ENCODE measurements around the gene CRTAC1.

The CRTAC1 gene

DNA sequence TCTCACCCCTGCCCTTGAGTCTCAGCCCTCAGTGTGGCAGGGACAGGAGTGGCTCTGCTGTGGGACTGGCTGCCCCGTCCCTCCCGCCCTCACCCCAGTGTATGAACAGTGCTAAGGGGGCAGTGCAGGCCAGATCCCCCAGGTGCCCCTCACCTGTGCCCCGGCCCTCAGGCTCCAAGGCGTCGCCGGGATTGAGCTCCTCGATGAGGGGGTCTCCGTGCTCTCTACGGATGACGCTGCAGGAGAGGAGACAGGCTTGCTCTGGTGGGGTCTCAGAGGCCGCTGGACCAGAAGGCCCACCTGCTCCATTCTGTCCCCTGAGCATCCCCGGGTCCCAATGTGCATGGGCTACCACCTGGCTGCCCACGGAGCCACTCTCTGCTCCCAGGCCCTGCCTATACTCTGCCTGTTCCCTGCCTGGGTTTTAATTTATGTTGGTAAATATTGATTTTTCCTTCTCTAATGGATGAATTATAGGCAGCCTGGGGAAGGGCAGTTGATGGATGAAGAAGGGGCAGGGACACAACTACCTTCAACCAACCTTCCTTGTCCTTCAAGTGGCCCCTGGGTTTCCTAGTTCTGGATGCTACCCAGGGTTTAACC lies 133.6 kb downstream of the CRTAC1 start:
- no peak for DNase-seq (ENCODE audit: low read depth in 2 of 2)

DNA sequence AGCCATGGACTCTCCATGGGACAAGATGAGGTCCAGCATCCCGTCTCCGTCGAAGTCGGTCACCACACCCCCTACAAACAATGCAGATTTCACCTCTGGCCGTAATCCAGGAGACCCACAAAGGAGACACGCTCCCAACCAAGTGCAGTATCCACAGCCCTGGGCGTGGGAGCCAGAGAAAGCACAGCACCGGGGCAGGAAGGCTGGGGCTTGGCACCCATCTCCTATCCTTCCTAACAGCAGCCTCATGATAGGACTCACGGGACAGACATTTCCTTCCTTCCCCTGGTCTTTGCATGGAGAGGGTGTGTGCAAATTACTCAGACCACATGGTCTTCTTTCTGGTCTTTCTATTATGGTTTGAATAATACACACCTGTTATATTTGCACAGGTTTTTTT lies 134.5 kb downstream of the CRTAC1 start:
- no peak for DNase-seq (ENCODE audit: low read depth in 2 of 2)

DNA sequence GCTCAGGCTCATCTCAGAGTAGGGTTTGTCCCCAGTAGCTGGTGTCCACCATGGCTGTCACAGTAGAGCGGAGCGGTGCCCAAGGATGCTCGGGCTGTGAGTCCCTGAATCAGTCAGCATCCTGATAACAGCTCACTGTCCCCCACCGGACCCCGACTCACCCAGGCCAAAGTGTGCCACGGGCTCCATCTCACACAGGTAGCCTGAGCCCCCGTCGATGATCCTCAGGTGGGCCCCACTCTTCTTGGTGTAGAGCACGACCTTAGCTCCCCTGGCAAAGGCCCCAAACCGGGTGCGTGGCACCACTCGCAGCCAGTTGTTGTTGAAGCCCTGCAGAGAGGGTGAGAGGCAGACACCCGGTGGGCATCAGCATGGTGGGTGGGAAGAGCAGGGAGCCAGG lies 135.3 kb downstream of the CRTAC1 start:
- no peak for DNase-seq (ENCODE audit: low read depth in 2 of 2)

DNA sequence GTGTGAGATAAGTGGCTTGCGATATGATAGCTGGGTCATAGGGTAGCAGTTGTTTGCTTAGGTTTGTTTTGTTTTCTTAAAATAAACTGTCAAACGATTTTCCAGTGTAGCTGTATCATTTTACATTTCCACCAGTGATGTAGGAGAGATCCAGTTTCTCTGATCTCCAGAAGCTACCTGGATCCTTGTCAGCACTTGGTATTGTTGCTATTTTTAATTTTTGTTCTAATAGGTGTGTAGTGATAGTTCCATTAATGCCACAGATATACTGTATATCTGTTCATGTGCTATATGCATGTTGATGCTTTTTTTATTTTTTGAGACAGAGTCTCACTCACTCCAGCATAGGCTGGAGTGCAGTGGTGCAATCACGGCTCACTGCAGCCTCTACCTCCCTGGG lies 136.3 kb downstream of the CRTAC1 start:
- DNase-seq (ENCODE audit: low read depth in 2 of 2), result no peak

DNA sequence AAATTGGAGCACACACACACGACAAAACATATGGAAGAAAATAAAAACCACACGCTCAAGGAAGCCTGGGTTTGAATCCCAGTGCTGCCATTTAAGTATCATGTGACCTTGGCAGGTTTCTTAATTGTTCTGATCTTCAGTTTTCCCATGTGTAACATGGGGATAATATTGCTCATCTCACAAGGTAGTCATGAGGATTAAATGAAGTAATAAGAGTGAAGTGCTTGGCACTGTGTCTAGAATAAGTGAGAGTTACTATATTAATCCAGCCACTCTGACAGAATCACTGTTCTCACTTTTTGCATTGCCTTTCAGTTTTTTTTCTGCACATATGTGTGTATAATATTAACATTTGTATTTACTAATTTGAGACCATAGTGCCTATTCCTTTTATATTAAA lies 137.5 kb downstream of the CRTAC1 start:
- no peak for DNase-seq (ENCODE audit: low read depth in 2 of 2)

DNA sequence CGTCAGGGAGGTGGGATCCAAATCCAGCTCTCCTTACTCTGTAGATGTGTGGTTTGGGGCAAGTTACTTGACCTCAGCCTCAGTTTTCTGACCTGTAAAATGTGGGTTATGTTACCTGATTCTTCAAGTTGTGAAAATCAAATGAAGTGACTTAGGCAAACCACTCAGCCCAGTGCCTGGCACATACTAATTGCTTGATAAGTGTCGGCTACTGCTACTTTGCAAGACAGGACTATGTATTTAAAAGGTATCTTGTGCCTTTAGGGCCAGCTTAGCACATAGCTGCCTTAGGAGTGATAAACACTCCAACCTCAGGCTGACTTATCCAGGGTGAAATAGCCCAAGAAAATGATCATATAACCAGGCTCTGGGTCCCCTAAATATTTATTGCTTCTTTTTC lies 137.9 kb downstream of the CRTAC1 start:
- no peak for DNase-seq (ENCODE audit: low read depth in 2 of 2)

DNA sequence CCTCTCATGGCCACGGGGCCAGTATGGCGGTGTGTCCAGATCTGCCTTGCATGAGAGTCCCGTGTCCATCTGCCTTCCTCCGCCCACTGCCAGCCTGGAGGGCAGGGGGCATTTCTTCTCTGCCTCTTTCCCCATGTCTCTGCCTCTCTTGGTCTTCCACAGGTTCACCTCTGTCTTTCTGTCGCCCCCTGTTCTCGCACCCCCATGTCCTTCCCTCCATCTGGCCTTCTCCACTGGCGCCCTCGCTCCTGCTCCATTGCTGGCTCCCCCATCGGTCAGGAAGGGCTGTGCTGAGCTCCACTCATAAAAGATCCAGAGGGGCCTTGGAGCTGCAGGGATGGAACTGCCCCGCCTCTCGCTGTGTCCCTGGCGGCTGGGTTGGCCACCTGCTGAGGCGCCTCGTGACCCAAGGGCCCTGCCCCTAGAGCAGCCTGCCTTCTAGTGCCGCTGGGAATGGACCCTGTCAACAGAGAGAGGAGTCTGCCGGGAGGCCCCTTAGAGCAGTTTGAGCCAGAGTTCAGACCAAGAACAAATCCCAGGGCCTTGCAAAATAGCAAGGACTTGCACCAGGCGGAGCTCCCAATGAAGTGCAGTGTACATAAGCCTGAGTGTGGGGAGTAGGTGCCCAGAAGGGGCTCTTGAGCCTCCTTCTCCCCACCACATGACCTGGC lies 138.8 kb downstream of the CRTAC1 start:
- DNase-seq (ENCODE audit: low read depth in 2 of 2), result no peak

DNA sequence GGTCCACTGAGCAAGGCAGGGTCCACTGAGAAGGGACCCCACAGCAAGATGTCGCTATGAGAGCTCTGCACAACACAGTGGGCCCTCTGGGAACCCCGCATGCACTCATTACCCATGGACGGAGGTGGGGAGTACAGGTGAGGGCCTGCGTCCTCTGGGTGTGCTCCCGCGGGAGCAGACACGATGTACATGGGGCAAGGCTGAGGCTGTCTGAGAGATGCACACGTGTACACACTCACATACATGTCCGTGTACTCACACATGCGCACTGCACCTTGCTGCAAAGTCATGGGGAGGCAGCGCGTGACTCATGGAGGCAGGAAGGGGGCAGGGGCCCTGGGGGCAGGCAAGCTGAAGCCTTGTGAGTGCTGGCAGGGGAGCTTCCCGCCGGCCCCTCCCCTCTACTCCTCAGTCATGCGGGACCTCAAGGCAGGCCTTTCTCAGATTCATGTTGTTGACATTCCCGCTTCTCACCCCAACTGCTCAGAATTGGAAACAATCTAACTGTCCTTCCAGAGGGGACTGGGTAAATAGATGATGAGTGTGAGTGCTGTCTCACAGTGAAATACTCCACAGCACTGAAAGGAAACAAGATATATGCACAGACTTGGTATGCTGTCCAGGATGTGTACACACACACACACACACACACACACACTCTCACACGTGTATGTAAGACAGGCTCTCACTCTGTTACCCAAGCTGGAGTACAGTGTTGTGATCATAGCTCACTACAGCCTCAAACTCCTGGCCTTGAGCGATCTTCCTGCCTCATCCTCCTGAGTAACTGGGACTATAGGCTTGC lies 140.8 kb downstream of the CRTAC1 start:
- DNase-seq (ENCODE audit: low read depth in 2 of 2), result no peak

DNA sequence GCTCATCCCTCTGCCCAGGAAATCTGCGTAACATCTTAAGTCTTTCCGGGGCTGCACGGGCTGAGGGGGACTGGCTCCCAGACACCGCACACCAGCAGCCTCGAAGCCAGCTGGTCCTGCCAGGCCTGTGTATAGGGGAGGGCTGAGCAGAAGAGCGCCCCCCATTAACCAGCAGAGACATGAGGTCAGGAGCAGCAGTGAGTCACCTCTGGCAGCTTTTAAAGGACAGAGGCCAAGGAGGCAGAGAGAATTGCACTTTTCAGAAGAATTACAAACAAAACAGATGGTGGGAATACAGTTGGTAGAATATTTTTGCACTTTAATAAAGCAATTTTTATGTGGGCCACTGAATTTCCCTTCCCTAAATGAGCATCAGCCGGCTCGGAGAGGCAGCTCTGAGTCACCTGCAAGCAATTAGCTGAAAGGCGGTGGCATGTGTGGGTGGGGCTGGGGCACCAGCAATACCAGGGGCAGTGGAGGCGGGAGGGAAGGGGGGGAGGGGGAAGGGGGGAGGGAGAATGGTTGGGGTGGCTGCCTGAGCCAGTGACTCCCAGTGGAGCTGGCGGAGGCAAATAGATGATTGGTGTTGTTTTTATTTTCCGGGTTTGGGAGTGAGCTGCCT lies 141.7 kb downstream of the CRTAC1 start:
- no peak for DNase-seq (ENCODE audit: low read depth in 2 of 2)

DNA sequence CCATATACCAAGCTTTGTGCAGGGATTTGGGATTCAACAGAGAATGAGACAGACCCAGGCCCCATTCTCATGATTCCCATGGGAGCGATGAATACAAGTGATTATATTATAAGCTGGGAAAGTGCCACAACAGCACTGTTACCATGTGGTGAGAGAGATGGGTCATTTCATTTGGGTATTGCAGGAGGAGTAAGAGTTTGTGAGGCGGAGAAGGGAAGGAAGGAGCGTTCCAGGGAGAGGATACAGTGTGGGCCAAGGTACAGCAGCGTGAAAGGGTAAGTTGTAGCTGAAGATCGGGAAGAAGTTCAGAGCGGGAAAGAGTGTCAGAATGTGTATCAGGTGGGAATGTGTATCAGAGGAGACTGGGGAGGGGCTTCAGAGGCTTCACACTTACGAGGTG lies 142.3 kb downstream of the CRTAC1 start:
- no peak for DNase-seq (ENCODE audit: low read depth in 2 of 2)

DNA sequence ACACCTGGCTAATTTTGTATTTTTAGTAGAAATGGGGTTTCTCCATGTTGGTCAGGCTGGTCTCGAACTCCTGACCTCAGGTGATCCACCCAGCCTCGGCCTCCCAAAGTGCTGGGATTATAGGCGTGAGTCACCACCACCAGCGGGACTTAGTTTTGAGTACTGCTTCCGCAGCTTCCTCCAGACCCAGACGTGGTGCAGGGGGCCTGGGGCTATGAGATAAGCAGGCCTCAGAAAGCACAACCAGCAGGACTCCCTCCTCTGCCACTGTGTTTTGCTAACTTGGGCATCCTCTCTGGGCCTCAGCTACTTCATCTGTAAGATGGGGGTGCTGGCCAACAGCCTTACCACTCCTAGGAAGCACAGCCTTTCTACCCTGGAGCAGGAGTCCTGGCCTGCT lies 143.0 kb downstream of the CRTAC1 start:
- DNase-seq (ENCODE audit: low read depth in 2 of 2), result no peak

DNA sequence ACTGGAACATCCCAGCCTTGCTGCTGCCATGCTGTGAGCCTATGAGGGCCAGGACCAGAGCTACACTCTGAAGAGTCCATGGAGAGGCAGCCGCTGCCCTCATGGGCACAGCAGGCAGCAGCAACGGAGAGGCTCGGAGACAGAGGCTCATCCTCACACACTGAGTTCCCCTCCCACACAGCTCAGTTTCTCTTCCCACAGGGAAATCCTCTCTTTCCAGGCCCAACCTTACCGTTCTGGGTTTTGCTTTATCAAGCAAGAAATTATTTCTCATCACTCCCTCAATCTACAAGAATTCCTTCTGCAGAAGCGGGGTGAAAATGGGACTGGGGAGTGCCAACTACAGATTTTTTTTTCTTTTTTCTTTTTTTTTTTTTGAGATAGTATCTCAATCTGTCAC lies 144.1 kb downstream of the CRTAC1 start:
- DNase-seq (ENCODE audit: low read depth in 2 of 2), result no peak

DNA sequence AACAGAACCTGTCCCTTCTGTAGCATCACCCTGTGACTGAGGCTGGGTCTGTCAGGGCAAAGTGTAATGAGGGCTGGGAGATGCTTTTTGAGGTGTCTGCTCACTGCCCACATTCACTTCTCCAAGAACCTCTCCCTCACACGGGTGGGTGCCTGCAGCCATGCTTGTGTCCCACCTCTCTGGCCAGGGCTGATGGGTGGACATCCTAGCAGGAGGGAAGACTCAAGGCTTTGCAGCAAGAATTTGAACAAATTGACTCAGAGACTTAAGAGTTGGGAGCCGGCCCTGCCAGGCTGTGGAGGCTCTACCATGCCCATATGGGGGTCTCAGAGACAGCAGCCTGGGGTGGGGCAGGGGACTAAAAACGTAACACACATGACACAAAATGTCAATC lies 147.3 kb downstream of the CRTAC1 start:
- no peak for DNase-seq (ENCODE audit: low read depth in 2 of 2)

DNA sequence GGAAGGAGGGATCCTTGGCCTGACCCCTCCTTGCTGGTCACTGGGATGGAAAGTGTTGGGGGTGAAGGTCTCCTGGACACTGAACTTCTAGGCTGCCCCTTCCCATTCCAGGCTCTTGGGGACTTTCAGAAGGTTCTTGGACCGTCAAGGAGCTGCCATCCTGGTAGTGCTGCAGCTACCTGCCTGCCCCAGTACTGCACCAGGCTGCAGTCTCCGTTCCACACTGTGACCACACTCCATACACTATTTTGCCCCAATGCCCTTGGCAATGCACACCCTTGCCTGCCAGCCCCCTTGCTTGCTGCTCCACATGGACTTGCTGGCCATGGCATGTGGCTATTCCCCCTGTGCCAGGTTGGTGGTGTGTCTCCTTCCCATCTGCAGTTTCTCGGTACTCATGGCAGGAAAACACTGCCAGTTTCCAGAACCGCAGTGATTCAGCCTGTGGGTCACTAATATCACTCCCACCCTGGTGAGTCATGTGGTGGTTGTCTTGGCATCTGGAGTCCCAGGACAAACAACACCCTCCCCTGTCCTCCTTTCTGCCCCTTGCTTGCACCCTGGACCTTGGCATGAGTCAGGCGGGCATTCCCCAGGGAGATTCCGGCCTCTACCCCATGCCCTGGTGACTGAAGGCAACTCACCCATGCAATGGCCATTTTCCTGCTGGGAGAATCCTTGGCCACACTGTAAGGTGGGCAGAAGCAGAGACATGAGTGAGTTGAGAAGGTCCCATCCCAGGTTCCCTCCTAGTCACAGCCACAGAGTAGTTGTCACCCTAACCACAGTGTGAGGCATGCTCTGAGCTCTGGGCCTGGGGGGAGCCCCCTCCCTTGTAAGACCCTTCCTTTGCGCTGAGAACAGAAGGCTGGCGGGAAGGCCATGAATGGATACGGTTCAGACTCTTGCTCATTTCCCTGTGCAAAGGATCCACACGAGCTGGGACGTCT lies 148.0 kb downstream of the CRTAC1 start:
- DNase-seq (ENCODE audit: low read depth in 2 of 2), result no peak

DNA sequence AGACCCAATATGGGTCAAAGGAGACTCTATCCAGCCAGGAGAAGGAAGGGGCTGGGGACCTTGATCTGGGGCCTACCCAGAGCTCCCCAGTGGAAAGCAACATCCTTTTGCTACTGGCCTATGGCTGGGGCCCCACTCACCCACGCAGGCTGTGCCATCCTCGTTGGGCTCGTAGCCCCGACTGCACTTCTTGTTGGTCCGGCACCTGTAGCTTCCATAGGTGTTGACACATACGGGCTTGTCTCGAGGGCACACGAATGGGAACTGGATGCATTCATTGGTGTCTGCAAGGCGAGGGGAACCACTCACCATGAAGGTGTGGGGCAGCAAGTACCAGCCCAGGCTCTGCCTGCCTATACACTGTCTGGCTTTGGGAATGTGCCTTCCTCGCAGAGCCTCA lies 150.3 kb downstream of the CRTAC1 start:
- DNase-seq (ENCODE audit: low read depth in 2 of 2), result no peak

DNA sequence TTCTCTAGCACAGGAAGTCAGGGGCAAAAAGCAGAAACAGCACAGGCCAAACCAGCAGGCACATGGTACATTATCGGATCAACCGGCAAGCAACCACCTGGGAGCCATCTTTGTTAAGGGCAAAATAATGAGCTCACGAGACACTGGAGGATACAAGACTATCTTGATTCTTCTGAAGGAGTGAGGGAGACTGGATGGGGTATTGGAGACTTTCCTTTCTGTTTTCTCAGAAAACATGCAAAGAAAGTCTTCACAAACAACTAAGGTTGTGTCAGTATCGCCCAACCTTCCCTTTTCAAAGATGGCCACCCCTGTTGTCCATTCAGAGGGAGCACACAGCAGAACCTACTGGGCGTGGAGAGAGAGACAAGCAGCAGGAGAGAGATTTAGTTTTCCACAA lies 151.2 kb downstream of the CRTAC1 start:
- no peak for DNase-seq (ENCODE audit: low read depth in 2 of 2)

DNA sequence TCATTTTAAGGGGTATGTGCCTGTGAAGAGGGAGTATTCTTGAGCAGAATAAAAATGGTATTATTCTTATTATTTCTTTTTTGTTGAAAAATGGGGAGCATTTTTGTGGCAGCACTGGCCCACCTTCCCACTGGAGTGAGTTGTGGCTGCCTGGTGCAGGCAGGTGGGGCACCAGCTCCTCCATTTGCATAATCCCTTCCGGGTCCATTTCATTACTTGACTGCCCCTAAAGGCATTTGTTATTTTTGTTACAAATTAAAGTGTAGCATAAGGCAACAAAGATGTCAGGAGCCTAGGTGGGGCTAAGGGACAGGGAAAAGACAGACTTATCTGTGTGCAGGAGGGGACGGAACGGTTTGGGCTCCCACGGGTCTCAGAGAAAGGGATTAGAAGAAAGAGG lies 154.0 kb downstream of the CRTAC1 start:
- no peak for DNase-seq (ENCODE audit: low read depth in 2 of 2)

DNA sequence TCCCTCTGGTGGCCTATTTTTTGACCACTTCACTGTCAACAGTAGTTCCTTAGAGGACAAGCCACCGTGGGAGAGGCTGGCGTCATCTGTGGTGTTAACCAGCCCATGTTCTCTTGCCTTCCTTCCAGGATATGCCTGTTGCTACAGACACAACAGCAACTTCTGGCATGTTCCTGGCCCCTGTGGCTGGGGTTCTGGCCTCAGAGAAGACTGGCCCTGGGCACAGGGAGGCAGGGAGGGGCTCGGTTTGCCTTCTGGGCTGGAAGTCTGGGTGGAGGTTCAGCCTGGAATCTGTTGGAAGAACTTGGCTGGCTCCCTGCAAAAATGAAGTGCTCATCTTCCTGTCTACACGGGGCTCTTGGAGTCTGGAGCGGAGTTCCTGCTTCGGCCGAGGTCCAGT lies 155.0 kb downstream of the CRTAC1 start:
- no peak for DNase-seq (ENCODE audit: low read depth in 2 of 2)

DNA sequence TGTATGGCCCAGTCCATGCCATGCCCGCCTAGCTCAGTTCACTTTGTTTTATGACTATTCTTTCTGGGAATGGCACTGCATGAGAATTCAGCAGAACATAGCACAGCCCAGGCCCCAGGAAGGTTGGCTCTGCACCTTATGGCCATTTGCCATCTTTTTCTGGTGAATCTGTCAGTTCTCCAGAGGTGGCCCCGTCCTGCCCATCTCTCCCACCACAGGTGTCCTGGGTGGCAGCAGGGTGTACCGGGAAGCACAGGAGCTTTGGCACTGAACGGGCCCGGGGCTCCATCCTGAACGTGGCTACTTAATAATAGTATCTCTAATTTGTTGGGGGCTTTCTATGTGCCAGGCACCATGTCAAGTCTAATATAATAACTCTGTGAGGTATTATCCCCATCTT lies 156.1 kb downstream of the CRTAC1 start:
- DNase-seq (ENCODE audit: low read depth in 2 of 2), result no peak

DNA sequence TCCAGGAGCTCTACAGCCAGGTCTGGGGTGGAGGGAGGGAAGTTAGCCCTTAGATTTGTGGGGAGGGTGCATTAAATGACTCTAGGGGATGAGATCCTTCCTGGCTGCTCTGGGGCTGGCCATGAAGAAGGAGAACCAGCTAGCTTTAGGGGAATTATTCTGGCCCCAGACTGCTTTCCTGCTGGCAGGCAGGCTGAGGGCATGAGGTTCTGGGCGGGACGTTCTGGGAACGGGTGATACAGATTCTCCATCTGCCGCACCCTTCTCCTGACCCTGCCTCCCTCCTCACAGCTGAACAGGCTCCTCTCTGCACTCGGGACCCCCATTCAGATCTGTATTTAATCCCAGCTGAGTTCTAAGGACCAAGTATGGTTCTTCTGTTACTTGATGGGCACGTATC lies 156.9 kb downstream of the CRTAC1 start:
- no peak for DNase-seq (ENCODE audit: low read depth in 2 of 2)

DNA sequence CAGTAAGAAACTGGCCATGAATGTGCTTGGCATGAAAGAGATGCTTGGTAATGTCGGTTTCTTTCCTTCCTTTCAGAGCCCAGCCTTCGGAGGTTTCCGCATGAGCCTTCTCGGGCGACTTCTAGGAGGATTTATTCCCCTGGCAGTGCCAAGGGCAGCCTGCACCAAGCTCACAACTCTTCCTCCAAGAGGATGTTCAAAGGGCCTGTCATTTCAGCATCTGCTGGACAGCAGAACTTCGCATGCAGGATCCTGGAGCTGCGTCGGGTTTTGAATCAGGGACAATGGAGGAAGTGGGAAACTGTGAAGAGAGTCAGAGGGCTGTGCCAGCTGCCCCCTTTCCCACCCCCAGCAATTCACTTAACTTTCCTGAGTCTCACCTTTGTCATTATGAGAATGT lies 159.4 kb downstream of the CRTAC1 start:
- no peak for DNase-seq (ENCODE audit: low read depth in 2 of 2)

All from stimulated activated CD8-positive, alpha-beta memory T cell treated with anti-CD3 and anti-CD28 coated beads, Interleukin-7, amount 100 ng/mL, for 4 hours (primary cell).